ENCODE measurements around the gene VGLL1.

The VGLL1 gene

GRCh38 chrX:136551410-136551809 lies 19.4 kb downstream of the VGLL1 start:
- no peak for DNase-seq

- no peak for DNase-seq
These were observed 23.7 kb downstream of the VGLL1 start for GRCh38 chrX:136555694-136556093.

- no peak for DNase-seq
These were observed 40.0 kb downstream of the VGLL1 start for GRCh38 chrX:136572030-136572429.

GRCh38 chrX:136574548-136574947 lies 42.5 kb downstream of the VGLL1 start:
- DNase-seq: no peak

- DNase-seq: peak in 40 of 56 donors; percentile 0 to 56 (median 4)
These were observed 45.5 kb downstream of the VGLL1 start for GRCh38 chrX:136577552-136577951.

- no peak for DNase-seq
These were observed 48.3 kb downstream of the VGLL1 start for GRCh38 chrX:136580316-136580715.

- no peak for DNase-seq
These were observed 50.6 kb downstream of the VGLL1 start for GRCh38 chrX:136582624-136583023.

GRCh38 chrX:136584545-136584944 lies 52.5 kb downstream of the VGLL1 start:
- DNase-seq: no peak

GRCh38 chrX:136585262-136585661 lies 53.2 kb downstream of the VGLL1 start:
- DNase-seq: no peak

- DNase-seq: no peak
These were observed 53.9 kb downstream of the VGLL1 start for GRCh38 chrX:136585960-136586359.

GRCh38 chrX:136586386-136586785 lies 54.4 kb downstream of the VGLL1 start:
- no peak for DNase-seq

GRCh38 chrX:136587532-136587931 lies 55.5 kb downstream of the VGLL1 start:
- no peak for DNase-seq

- DNase-seq: no peak
These were observed 56.0 kb downstream of the VGLL1 start for GRCh38 chrX:136588036-136588435.

GRCh38 chrX:136589966-136590365 lies 58.0 kb downstream of the VGLL1 start:
- DNase-seq: no peak

GRCh38 chrX:136597356-136597755 lies 65.3 kb downstream of the VGLL1 start:
- no peak for DNase-seq

- DNase-seq: no peak
These were observed 65.9 kb downstream of the VGLL1 start for GRCh38 chrX:136597954-136598353.

- no peak for DNase-seq
These were observed 66.6 kb downstream of the VGLL1 start for GRCh38 chrX:136598631-136599030.

GRCh38 chrX:136600059-136600458 lies 68.0 kb downstream of the VGLL1 start:
- DNase-seq: no peak

Measured in nucleus accumbens (tissue), 56 donors.